SU-DHL-6 (cell line): Measurements from ENCODE around the gene TAF8.

Source experiments
- H2AFZ ChIP-seq: fragments of 200-600 bp; sonication (generic); 2 replicates; pipeline ENCODE4 v1.6.1; 2014; ENCODE audit warnings: low read depth, mild to moderate bottlenecking, moderate library complexity, mixed read lengths, antibody characterized with exemption, low read length; ENCODE audit not compliant: severe bottlenecking
- H3F3A ChIP-seq: fragments of 200-600 bp; shearing (Covaris generic); 2 replicates; pipeline ENCODE4 v1.6.0; 2016; ENCODE audit warnings: antibody characterized with exemption, mild to moderate bottlenecking; ENCODE audit not compliant: insufficient read depth
- H3K27ac ChIP-seq: fragments of 200-600 bp; sonication (generic); 2 replicates; pipeline ENCODE4 v1.5.1; 2016; ENCODE audit warnings: low read depth, mild to moderate bottlenecking, low read length, moderate library complexity, mixed read lengths
- H3K27me3 ChIP-seq: fragments of 200-600 bp; sonication (generic), shearing (Covaris generic); 2 replicates; pipeline ENCODE4 v1.6.0; 2014; ENCODE audit warnings: mild to moderate bottlenecking, low read length
- H3K36me3 ChIP-seq: fragments of 200-600 bp; sonication (generic); 2 replicates; pipeline ENCODE4 v1.6.1; 2014; ENCODE audit warnings: mild to moderate bottlenecking, low read length, mixed read lengths
- H3K4me2 ChIP-seq: fragments of 300-600, 200-600 bp; shearing (Covaris generic), sonication (generic); 2 replicates; pipeline ENCODE4 v1.6.0; 2014; ENCODE audit warnings: low read length, low read depth, mild to moderate bottlenecking; ENCODE audit not compliant: poor library complexity, severe bottlenecking
- H3K4me3 ChIP-seq: fragments of 200-600 bp; sonication (generic); 2 replicates; pipeline ENCODE4 v1.5.1; 2014; ENCODE audit warnings: antibody characterized with exemption, low read length, mild to moderate bottlenecking, mixed read lengths; ENCODE audit not compliant: insufficient read depth, poor library complexity, severe bottlenecking
- H3K79me2 ChIP-seq: fragments of 200-600 bp; sonication (generic); 2 replicates; pipeline ENCODE4 v1.6.1; 2014; ENCODE audit warnings: mild to moderate bottlenecking, low read length, moderate library complexity; ENCODE audit not compliant: insufficient read depth
- H3K9ac ChIP-seq: fragments of 200-600 bp; sonication (generic); 2 replicates; pipeline ENCODE4 v1.7.0; 2014; ENCODE audit warnings: mild to moderate bottlenecking, low read length
- H3K9me2 ChIP-seq: fragments of 200-600 bp; sonication (generic); replicated peaks from 2 replicates; pipeline ENCODE4 v1.6.1; 2014; ENCODE audit warnings: low read length; ENCODE audit not compliant: insufficient read depth
- H3K9me3 ChIP-seq: fragments of 200-600 bp; sonication (generic); 2 replicates; pipeline ENCODE4 v1.6.1; 2014; ENCODE audit warnings: low read length, mixed read lengths; ENCODE audit not compliant: insufficient read depth
- H4K20me1 ChIP-seq: fragments of 200-600 bp; sonication (generic); 2 replicates; pipeline ENCODE4 v1.6.1; 2014; ENCODE audit warnings: low read depth, mild to moderate bottlenecking, antibody characterized with exemption, low read length, moderate library complexity, mixed read lengths
- CTCF ChIP-seq: fragments of 200-600 bp; sonication (generic); IDR thresholded peaks from one replicate; pipeline ENCODE4 v1.5.1; 2017; ENCODE audit warnings: antibody characterized with exemption, mild to moderate bottlenecking, low read length, moderate library complexity; ENCODE audit not compliant: insufficient read depth, poor library complexity, severe bottlenecking
- EZH2phosphoT487 ChIP-seq: fragments of 200-600 bp; sonication (generic), shearing (Covaris generic); conservative IDR thresholded peaks from 2 replicates; pipeline ENCODE4 v1.6.1; 2018; ENCODE audit warnings: mild to moderate bottlenecking, antibody characterized with exemption, low read length, moderate library complexity, mixed read lengths

Gene TAF8

GRCh38 chr6:42129360-42129676, 79.0 kb downstream of the TAF8 start:
- Histone ChIP-seq H3K27me3 (0 out of 2 replicates have a peak, but pooled peaks cover 3% of the 10 kb centered on the region), H2AFZ (no peak overlapping the region), H3K4me2 (no peak overlapping the region), H3K27ac (no peak overlapping the region), H4K20me1 (no peaks in the 10 kb centered on the region), H3K9ac (no peak overlapping the region), H3K79me2 (no peaks in the 10 kb centered on the region), H3F3A (no peaks in the 10 kb centered on the region), H3K9me2 (no peaks in the 10 kb centered on the region), H3K9me3 (no peaks in the 10 kb centered on the region), H3K4me3 (no peak overlapping the region), H3K36me3 (no peaks in the 10 kb centered on the region)
- TF ChIP-seq CTCF = no peak
- TF ChIP-seq EZH2phosphoT487 = no peak

DNA sequence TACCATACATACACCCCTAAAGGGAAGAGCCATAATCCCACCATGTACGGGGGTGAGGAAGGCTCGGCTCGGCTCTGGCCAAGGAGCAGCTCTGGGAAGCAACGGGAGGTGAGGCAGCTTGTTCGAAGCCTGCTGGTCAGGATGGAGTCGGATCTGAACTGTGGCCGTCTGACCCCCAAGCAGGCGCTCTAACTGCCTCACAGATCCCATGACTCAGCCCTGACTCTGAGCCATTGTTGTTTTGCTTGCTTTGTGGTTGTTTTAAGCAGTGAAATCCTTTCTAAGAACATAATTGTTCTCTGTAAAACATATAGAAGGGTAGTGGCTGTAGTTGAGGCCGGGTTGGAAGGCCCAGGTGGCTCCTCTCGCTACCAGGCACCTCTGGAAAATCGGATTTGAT, 81.2 kb downstream of the TAF8 start:
- no peak overlapping the region for H3K9ac ChIP-seq

GRCh38 chr6:42133926-42134325, 83.6 kb downstream of the TAF8 start:
- no peak for TF ChIP-seq EZH2phosphoT487
- TF ChIP-seq CTCF = no peak
- H3K79me2 ChIP-seq = no peaks in the 10 kb centered on the region
- H3K9me2 ChIP-seq = no peaks in the 10 kb centered on the region
- H3K27ac ChIP-seq = no peak overlapping the region
- no peaks in the 10 kb centered on the region for H3K9me3 ChIP-seq
- no peaks in the 10 kb centered on the region for H3K36me3 ChIP-seq
- H3K4me2 ChIP-seq = no peak overlapping the region
- 0 out of 2 replicates have a peak, but pooled peaks cover 3% of the 10 kb centered on the region for H3K27me3 ChIP-seq
- no peak overlapping the region for H3K9ac ChIP-seq
- H2AFZ ChIP-seq = no peak overlapping the region
- no peaks in the 10 kb centered on the region for H4K20me1 ChIP-seq
- no peaks in the 10 kb centered on the region for H3F3A ChIP-seq
- no peak overlapping the region for H3K4me3 ChIP-seq

More for the DNA sequence above, 81.2 kb downstream of the TAF8 start:
- H3K9me2 ChIP-seq = no peaks in the 10 kb centered on the region
- H3K4me2 ChIP-seq = no peak overlapping the region
- H3K27me3 ChIP-seq = 0 out of 2 replicates have a peak, but pooled peaks cover 3% of the 10 kb centered on the region
- TF ChIP-seq EZH2phosphoT487 (no peak), CTCF (no peak)
- H3K27ac ChIP-seq = no peak overlapping the region
- H3K9me3 ChIP-seq = no peaks in the 10 kb centered on the region
- H3F3A ChIP-seq = no peaks in the 10 kb centered on the region
- no peak overlapping the region for H3K4me3 ChIP-seq
- H3K36me3 ChIP-seq = no peaks in the 10 kb centered on the region
- no peaks in the 10 kb centered on the region for H3K79me2 ChIP-seq
- no peaks in the 10 kb centered on the region for H4K20me1 ChIP-seq
- no peak overlapping the region for H2AFZ ChIP-seq

- 0 out of 2 replicates have a peak, but pooled peaks cover 3% of the 10 kb centered on the region for H3K27me3 ChIP-seq
- H2AFZ ChIP-seq = no peak overlapping the region
- no peaks in the 10 kb centered on the region for H3K9me3 ChIP-seq
- no peaks in the 10 kb centered on the region for H3F3A ChIP-seq
- H3K36me3 ChIP-seq = no peaks in the 10 kb centered on the region
- H3K4me3 ChIP-seq = no peak overlapping the region
- H3K79me2 ChIP-seq = no peaks in the 10 kb centered on the region
- no peak overlapping the region for H3K9ac ChIP-seq
- no peaks in the 10 kb centered on the region for H4K20me1 ChIP-seq
- H3K27ac ChIP-seq = no peak overlapping the region
- no peak for TF ChIP-seq CTCF
- no peaks in the 10 kb centered on the region for H3K9me2 ChIP-seq
- no peak overlapping the region for H3K4me2 ChIP-seq
Measured at GRCh38 chr6:42135161-42135560, 84.8 kb downstream of the TAF8 start.
